HepG2 (cell line): ENCODE data around the gene TNS1. TPM values are rescaled to one million over a fixed set of nuclear protein-coding genes. Genes with fewer than 3 reads are reported as not detected.

Experiments
- AGO1 ChIP-seq: fragments of 200-400 bp; formaldehyde crosslinking; IDR thresholded peaks from 2 replicates; pipeline ENCODE4 v1.6.1; 2017; ENCODE audit warnings: mild to moderate bottlenecking, low read depth, low read length, moderate library complexity; ENCODE audit not compliant: poor library complexity, severe bottlenecking
- ELK4 ChIP-seq: sonication (generic); formaldehyde crosslinking; IDR thresholded peaks from 2 replicates; pipeline ENCODE4 v1.9.0; 2021; ENCODE audit warnings: missing genetic modification reagents, borderline replicate concordance
- HIC2 ChIP-seq: sonication (generic); formaldehyde crosslinking; IDR thresholded peaks from 2 replicates; pipeline ENCODE4 v1.9.0; 2022; ENCODE audit warnings: low read depth, missing genetic modification reagents
- HMG20B ChIP-seq: conservative IDR thresholded peaks from 2 replicates; pipeline ENCODE4 v1.6.1; 2016; ENCODE audit warnings: missing genetic modification reagents, missing compliant biosample characterization
- IKZF4 ChIP-seq: sonication (generic); formaldehyde crosslinking; IDR thresholded peaks from 2 replicates; pipeline ENCODE4 v1.5.1; 2020; ENCODE audit warnings: borderline replicate concordance, mild to moderate bottlenecking, low read depth, missing genetic modification reagents; ENCODE audit errors: not compliant biosample characterization
- KDM2A ChIP-seq: sonication (generic); formaldehyde crosslinking; IDR thresholded peaks from 2 replicates; pipeline ENCODE4 v1.4.0; 2020; ENCODE audit warnings: low read depth, missing genetic modification reagents, borderline replicate concordance
- KLF13 ChIP-seq: sonication (generic); formaldehyde crosslinking; IDR thresholded peaks from 2 replicates; pipeline ENCODE4 v1.4.0; 2020; ENCODE audit warnings: mild to moderate bottlenecking, missing genetic modification reagents
- KLF6 ChIP-seq: IDR thresholded peaks from 2 replicates; pipeline ENCODE4 v1.8.0; 2016; ENCODE audit warnings: missing biosample characterization, missing genetic modification reagents
- NFYB ChIP-seq: sonication (generic); formaldehyde crosslinking; IDR thresholded peaks from 2 replicates; pipeline ENCODE4 v1.4.0; 2020; ENCODE audit warnings: missing genetic modification reagents
- PHF21A ChIP-seq: sonication (generic); formaldehyde crosslinking; IDR thresholded peaks from 2 replicates; pipeline ENCODE4 v1.5.0; 2020; ENCODE audit warnings: mild to moderate bottlenecking, missing genetic modification reagents
- TFDP2 ChIP-seq: sonication (generic); formaldehyde crosslinking; IDR thresholded peaks from 2 replicates; pipeline ENCODE4 v1.4.0; 2020; ENCODE audit warnings: missing genetic modification reagents
- THAP8 ChIP-seq: sonication (generic); formaldehyde crosslinking; IDR thresholded peaks from 2 replicates; pipeline ENCODE4 v1.5.1; 2020; ENCODE audit warnings: missing genetic modification reagents, mild to moderate bottlenecking, borderline replicate concordance
- ZMYM4 ChIP-seq: sonication (generic); formaldehyde crosslinking; IDR thresholded peaks from 2 replicates; pipeline ENCODE4 v1.8.1; 2023; ENCODE audit warnings: mild to moderate bottlenecking, missing genetic modification reagents
- ZNF138 ChIP-seq: sonication (generic); formaldehyde crosslinking; IDR thresholded peaks from 2 replicates; pipeline ENCODE4 v1.5.0; 2020; ENCODE audit warnings: mild to moderate bottlenecking, low read depth, missing genetic modification reagents
- ZNF432 ChIP-seq: sonication (generic); formaldehyde crosslinking; IDR thresholded peaks from 2 replicates; pipeline ENCODE4 v1.5.0; 2020; ENCODE audit warnings: missing genetic modification reagents, mild to moderate bottlenecking, borderline replicate concordance
- ZNF44 ChIP-seq: sonication (generic); formaldehyde crosslinking; IDR thresholded peaks from 2 replicates; pipeline ENCODE4 v1.5.1; 2020; ENCODE audit warnings: mild to moderate bottlenecking, missing genetic modification reagents
- ZNF562 ChIP-seq: sonication (generic); formaldehyde crosslinking; IDR thresholded peaks from 2 replicates; pipeline ENCODE4 v1.8.0; 2022; ENCODE audit warnings: missing genetic modification reagents, borderline replicate concordance
- ZNF576 ChIP-seq: sonication (generic); formaldehyde crosslinking; IDR thresholded peaks from 2 replicates; pipeline ENCODE4 v1.4.0; 2020; ENCODE audit warnings: mild to moderate bottlenecking, missing genetic modification reagents
- ZNF777 ChIP-seq: sonication (generic); formaldehyde crosslinking; IDR thresholded peaks from 2 replicates; pipeline ENCODE4 v1.4.0; 2020; ENCODE audit warnings: missing genetic modification reagents
- ZSCAN29 ChIP-seq: sonication (generic); formaldehyde crosslinking; conservative IDR thresholded peaks from 2 replicates; pipeline ENCODE4 v1.4.0; 2020; ENCODE audit warnings: mild to moderate bottlenecking, missing genetic modification reagents
- ZZZ3 ChIP-seq: sonication (generic); formaldehyde crosslinking; IDR thresholded peaks from 2 replicates; pipeline ENCODE4 v1.4.0; 2020; ENCODE audit warnings: missing genetic modification reagents, mild to moderate bottlenecking, borderline replicate concordance
- polyA plus RNA-seq, 8 experiments: library from polyadenylated mRNA; depleted of rRNA in 3 of 8; stranded (reverse) in 7 of 8; unstranded in 1 of 8; fragments of >200 nt; fragmentation: Illumina TruSeq in 4 of 8; extraction: Trizol in 4 of 8; gene quantifications; 2 replicates each; pipeline versions ENCODE4 v1.2.1 to v1.2.3, GENCODE V29; 2011 to 2016; ENCODE audit warnings: low read depth in 4 of 8, missing spikeins in 1 of 8, mixed read lengths in 1 of 8; ENCODE audit not compliant: insufficient read depth in 1 of 8
- total RNA-seq, 5 experiments: library from RNA; depleted of rRNA; stranded (reverse); fragments of >200 nt; fragmentation: Illumina TruSeq; extraction: Trizol; gene quantifications; 2 replicates each; pipeline ENCODE4 v1.2.3, GENCODE V29; 2016; ENCODE audit warnings: low read depth in 1 of 5
- TF ChIP-seq, protein P1 (sequence below): IDR thresholded peaks from 2 replicates; pipeline ENCODE4 v1.6.1; 2012; ENCODE audit warnings: low read length, improper control_type of control experiment

Gene TNS1
- total and polyA plus RNA-seq, 2 of the 13 experiments (the other 11 are each of a cell fraction or from before 2014, with no cell fraction given), result 1.9 to 118 TPM

DNA sequence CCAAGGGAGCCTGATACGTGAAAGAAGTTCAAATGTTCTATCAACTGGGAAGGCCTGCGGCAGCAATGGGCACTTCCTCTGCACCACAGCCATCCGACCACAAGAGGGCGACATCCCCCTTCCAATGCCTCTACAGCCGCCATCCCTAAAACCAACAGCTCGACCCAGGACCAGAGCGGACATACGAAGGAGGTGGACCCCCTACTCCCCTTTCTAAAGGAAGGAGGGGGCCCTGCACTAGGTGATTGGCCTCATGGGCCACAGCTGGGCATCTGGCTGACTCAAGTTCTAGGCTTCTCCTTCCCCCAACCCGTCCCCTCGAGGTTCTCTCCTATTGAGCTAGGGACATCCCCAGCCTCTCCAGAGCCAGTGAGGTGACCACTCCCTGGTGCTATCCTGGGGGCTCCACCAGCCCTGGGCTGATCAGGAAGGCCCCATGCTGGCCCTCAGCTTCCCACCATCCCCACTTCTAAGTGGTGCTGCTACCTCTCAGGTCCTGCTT lies 217.2 kb downstream of the TNS1 start (continued):
- TF ChIP-seq, protein P1, sequence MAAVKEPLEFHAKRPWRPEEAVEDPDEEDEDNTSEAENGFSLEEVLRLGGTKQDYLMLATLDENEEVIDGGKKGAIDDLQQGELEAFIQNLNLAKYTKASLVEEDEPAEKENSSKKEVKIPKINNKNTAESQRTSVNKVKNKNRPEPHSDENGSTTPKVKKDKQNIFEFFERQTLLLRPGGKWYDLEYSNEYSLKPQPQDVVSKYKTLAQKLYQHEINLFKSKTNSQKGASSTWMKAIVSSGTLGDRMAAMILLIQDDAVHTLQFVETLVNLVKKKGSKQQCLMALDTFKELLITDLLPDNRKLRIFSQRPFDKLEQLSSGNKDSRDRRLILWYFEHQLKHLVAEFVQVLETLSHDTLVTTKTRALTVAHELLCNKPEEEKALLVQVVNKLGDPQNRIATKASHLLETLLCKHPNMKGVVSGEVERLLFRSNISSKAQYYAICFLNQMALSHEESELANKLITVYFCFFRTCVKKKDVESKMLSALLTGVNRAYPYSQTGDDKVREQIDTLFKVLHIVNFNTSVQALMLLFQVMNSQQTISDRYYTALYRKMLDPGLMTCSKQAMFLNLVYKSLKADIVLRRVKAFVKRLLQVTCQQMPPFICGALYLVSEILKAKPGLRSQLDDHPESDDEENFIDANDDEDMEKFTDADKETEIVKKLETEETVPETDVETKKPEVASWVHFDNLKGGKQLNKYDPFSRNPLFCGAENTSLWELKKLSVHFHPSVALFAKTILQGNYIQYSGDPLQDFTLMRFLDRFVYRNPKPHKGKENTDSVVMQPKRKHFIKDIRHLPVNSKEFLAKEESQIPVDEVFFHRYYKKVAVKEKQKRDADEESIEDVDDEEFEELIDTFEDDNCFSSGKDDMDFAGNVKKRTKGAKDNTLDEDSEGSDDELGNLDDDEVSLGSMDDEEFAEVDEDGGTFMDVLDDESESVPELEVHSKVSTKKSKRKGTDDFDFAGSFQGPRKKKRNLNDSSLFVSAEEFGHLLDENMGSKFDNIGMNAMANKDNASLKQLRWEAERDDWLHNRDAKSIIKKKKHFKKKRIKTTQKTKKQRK, result no peak
- TF ChIP-seq ZNF432 (no peak), KLF6 (CRISPR knock-in tag) (no peak), ZNF777 (CRISPR knock-in tag) (no peak), ZZZ3 (CRISPR knock-in tag) (no peak), KDM2A (CRISPR knock-in tag) (peak; percentile 78; the same call in 1 of the 2 replicates), NFYB (no peak), KLF13 (no peak), TFDP2 (no peak; the same call in 1 of the 2 replicates), ELK4 (CRISPR knock-in tag) (no peak), IKZF4 (CRISPR knock-in tag) (no peak), ZMYM4 (CRISPR knock-in tag) (no peak; the same call in 1 of the 2 replicates), ZSCAN29 (CRISPR knock-in tag) (no peak), ZNF576 (CRISPR knock-in tag) (no peak), ZNF562 (CRISPR knock-in tag) (no peak), HMG20B (CRISPR knock-in tag) (no peak), ZNF44 (CRISPR knock-in tag) (no peak), THAP8 (CRISPR knock-in tag) (no peak), PHF21A (CRISPR knock-in tag) (no peak), ZNF138 (CRISPR knock-in tag) (no peak), HIC2 (CRISPR knock-in tag) (no peak), AGO1 (no peak)
